ENCODE results near the gene NUAK1.

DNA sequence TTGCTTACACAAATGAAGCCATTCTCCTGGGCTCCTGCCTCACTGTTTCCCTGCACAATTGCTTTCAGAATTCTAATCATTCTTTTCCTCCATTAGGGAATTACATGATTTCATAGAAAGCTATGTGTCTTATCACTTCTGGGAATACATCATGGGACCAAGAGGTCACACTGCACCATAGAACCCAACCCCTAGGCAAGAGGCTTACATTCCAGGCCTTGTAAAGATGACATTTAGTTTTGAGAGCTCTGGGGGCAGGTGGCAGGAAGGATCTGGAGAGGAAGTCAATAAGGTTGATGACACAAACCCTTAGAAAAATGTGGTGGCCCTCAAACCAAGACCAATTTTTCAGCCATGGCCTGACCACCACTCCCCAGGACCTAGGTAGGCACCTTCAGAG lies 57.1 kb downstream of the NUAK1 start:
- no peak for TF ChIP-seq POLR2A (IDR thresholded peaks at IDR 0.05)
- TF ChIP-seq, protein P1, sequence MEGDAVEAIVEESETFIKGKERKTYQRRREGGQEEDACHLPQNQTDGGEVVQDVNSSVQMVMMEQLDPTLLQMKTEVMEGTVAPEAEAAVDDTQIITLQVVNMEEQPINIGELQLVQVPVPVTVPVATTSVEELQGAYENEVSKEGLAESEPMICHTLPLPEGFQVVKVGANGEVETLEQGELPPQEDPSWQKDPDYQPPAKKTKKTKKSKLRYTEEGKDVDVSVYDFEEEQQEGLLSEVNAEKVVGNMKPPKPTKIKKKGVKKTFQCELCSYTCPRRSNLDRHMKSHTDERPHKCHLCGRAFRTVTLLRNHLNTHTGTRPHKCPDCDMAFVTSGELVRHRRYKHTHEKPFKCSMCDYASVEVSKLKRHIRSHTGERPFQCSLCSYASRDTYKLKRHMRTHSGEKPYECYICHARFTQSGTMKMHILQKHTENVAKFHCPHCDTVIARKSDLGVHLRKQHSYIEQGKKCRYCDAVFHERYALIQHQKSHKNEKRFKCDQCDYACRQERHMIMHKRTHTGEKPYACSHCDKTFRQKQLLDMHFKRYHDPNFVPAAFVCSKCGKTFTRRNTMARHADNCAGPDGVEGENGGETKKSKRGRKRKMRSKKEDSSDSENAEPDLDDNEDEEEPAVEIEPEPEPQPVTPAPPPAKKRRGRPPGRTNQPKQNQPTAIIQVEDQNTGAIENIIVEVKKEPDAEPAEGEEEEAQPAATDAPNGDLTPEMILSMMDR (IDR thresholded peaks at IDR 0.05): no peak
